Right hindlimb (tissue), 1 donor: ENCODE measurements around the gene IFIT3.

Source experiments
- DNase-seq: peaks from one replicate; pipeline ENCODE4 v3.0.0-alpha.2; 2018

Gene IFIT3

DNA sequence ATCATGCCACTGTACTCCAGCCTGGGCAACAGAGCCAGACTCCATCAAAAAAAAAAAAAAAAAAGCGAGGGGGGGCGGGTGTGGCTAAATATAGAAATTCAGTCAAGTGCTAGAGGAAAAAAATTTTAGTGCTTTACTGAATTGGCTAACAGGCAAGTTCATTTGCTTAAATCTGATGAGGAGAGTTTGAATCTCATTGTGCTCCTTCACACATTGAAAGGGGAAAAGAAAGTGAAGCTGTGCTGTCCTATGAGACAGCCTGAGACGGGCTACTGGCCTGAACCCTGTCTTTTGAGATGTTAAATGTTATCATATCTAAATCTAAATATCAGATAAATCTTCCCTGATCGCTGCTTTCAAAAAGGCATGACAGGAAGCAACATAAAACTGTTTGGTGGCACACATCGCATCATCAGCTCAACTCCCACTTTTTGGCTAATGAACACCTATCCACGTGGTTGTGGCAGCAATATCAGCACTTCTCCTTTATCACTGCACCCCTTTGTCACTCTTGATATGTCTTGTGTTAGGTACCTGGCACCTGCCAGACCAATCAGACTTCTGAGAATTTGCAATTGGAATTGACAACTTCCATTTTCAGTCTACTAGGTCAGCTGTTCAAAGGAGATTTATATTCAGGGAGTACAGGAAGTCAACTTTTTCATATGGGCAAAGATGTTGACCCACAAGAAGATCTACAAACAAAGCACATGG, 36.1 kb downstream of the IFIT3 start:
- no peak for DNase-seq

DNA sequence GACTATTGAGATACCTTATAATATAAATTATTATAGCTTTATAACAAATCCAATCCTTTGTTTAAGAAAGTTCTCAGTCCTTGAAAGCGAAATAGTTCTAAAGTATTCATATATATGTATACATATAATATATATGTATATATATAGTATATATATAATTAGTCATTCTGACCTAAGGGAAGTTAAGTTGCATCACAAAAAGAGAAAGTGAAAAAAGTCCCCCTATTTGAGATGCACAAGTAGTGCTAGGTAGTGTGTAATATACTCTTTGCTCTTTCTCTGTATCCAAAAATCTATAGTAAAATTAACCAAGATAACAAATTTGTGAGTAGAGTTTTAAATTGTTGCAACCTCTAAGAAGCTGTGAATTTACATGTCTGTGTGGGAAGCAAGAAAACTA, 36.7 kb downstream of the IFIT3 start:
- no peak for DNase-seq

GRCh38 chr10:89367529-89367928, 39.7 kb downstream of the IFIT3 start:
- DNase-seq: no peak

GRCh38 chr10:89368129-89368528, 40.3 kb downstream of the IFIT3 start:
- DNase-seq: no peak

DNA sequence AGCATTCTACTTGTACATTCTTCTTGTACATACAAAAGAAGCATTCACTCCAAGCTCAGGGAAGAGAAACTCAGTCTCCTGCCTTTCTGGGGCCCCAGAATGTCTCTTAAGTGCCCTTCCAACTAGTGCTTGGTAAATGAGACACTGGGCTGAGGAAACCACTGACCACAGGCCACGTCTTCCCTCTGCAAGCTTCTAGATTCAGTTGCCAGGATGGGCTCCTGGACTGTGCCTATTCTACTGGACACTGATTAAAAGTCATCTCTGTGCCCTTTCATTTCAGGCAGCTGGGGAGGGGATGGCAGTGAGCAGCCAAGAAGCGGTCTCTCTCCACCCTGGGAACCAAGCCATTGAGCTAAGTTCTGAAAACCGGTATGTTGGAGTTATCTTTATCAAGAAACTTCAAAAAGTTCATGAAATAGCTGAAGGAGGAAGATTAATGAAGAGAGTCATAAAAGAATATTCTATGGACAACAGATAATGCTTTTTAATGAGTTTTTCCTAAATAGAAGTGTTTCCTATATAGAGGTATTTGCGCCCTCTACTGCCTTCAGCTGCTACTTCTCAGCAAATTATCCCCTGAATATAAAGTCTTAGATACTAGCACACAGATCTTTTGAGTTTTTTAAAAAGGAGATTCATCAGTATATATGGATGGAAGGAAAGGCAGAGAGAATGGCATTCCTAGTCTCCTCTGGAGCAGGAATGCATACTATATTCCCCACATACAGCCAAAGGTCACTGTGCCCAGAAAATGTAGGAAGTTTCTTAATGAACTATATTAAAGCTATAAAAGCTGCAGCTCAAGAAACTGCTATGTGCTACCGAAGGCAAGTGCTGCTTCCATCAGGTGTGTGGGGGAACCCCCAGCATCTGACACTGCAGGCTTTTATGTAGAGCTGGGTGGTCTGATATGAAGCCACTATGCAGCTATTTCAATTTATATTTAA, 41.6 kb downstream of the IFIT3 start:
- peak; percentile 52 for DNase-seq

DNA sequence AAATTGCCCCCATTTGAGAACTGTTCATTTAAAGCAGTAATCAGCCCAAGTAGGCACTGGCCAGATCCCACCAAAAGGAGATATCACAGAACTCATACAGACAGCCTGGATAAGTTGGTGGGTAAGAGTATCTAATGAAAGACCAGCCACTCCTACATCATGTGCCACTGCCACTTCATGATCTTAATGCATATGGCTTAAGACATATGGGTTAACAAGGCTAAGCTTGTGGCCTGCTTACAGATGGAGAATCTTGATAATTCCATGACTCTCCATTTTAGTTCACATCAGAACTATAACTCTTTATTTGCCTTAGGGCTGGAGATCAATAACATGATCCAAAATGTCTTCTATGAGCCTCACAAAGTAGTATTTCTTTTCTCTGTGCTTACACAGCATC, 43.3 kb downstream of the IFIT3 start:
- DNase-seq: no peak

DNA sequence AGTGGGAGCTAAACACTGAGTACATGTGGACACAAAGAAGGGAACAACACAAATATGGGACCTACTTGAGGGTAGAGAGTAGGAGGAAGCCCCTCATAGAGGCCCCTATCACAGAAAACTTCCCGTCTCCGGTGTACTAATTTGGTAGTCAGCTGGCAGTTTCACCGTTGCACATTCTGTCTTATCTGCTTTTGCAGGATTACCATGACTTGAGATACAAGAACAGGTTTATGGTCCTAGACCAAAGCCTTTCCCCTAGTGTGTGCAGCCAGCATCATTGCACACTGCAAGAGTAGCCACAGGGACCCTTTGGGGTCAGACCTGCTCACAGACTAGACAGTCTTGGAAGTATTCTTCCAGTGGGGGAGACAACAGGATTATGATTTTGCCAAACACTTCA, 44.2 kb downstream of the IFIT3 start:
- DNase-seq: no peak

DNA sequence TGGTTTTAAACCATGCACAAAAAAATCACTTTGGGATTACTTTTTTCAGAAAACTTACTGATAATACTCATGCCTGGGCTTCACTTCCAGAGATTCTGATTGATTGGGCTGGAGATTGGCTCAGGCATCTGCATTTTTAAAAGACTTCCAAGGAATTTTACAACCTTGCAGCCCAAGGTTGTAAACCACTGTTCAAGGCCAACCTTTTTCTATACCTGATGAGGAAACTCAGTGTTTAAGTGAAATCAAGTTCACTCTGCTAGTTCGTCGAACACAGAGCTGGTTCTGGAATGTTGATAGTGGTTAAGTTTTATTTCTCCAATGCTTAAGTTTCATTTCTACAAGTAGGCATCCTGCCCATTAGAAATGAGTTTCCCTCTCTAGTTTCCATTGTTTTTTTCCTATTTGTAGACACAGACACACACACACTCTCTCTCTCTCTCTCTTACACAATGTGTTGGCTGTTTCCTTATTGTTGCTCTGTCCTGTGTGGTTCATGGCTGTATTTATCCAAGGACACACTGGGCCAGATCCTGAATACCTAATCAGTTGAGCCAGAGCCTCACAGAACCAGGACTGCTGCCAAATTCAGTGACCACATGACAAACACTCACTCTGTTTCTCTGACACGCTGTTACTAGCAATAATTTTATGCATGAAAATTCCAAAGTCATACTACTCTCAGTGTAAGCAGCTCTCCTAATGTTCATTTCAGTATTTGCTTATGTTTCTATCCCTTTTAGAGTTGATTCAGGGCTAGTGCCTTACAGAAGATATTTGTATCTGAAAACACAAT, 46.3 kb downstream of the IFIT3 start:
- peak; percentile 81 for DNase-seq

- DNase-seq: no peak
Observed at GRCh38 chr10:89374713-89375141, 46.9 kb downstream of the IFIT3 start.

- DNase-seq: no peak
Observed at GRCh38 chr10:89377705-89378637, 50.2 kb downstream of the IFIT3 start, which contains the start of gene IFIT1B. TSS of gene IFIT1B (plus strand) at chr10:89378056. CDS start at chr10:89378136, 80 bp downstream.

DNA sequence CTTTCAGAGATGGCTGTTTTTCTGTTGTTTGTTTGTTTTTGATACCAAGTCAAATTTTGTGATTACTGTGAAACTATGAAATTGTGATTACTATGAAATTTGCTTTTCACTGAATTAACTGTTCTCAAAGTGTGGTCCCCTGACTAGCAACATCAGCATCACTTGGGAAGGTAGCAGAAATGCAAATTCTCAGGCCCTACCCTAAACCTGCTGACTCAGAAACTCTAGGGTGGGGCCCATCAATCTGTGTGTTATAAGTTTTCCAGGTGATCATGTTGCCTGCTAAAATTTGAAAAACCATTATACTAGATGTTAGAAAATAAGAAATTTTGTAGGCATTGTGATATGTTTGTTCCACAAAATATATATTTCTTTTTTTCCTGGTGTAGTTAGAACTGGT, 51.3 kb downstream of the IFIT3 start:
- no peak for DNase-seq

- no peak for DNase-seq
Observed at GRCh38 chr10:89382757-89383156, 55.0 kb downstream of the IFIT3 start.

- DNase-seq: no peak
Observed at GRCh38 chr10:89384474-89385340, 56.9 kb downstream of the IFIT3 start.

DNA sequence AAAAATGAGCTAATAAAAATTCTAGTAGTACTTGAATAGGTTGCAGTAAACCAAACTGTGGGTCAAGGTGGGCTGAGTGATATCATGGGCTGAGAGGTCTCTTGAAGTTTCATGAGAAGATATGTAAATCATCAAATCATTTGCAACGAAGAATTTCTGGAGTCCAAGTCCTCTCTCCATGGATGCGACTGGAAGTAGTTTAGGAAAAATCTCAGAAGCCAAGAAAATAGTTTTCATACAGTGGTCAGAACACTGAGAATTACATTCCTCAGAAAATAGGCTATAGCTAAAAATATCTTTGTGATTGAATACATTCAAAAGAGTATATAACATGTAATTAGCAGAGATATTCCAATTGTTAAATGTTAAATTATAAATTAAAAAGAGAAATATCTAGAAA, 61.0 kb downstream of the IFIT3 start:
- DNase-seq: no peak

GRCh38 chr10:89389254-89389653, 61.5 kb downstream of the IFIT3 start:
- DNase-seq: no peak
